Measurements from ENCODE around the gene CTBP1.

Gene CTBP1

DNA sequence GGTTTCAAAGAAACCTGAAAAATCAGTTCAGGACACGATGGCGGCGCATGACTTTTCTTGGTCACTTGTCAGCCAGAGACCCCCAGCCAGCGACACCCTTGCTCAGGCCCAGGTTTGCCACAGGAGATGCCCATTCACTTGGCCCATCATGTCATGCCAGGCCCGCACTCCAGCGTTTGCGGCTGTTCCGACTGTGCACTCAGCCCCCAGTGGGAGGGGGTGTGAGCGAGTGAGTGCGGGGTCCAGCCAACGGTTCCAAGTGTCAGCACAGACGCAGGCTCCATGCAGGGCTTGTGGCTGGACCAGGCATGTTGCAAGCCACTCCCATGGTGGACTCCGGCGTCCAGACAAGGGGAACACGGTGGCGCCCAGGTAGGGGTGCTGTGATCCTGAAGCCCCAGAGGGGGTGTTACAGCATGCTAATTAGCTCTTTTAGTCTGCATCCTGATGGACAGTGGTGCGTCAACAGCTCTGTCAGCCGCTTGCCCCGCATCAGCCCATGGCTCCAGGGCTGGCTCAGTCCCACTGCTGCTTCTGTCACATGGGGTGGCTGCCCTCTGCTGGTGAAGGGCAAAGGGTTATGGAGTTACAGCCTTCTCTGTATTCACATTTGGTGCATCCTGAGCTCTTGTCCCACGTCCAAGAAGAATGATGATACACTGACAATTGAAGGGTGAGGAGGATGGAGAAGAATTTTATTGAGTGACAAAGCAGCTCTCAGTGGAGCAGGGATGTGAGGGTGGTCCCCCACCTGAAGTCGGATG lies 37.0 kb upstream of the CTBP1 start:
- Mint-ChIP-seq H3K9me3 (peaks cover 4% of the 10 kb centered on the region), H3K27me3 (ENCODE audit: low read depth) (peaks cover 4% of the 10 kb centered on the region), H3K36me3 (ENCODE audit: low read depth) (no peaks in the 10 kb centered on the region), H3K27ac (peak overlapping the region in 1 of 3 experiments; percentile 36), H3K4me3 (peak overlapping the region; percentile 24 to 37 (median 36)), H3K4me1 (peaks cover 11% of the 10 kb centered on the region)
- TF ChIP-seq, protein P1, sequence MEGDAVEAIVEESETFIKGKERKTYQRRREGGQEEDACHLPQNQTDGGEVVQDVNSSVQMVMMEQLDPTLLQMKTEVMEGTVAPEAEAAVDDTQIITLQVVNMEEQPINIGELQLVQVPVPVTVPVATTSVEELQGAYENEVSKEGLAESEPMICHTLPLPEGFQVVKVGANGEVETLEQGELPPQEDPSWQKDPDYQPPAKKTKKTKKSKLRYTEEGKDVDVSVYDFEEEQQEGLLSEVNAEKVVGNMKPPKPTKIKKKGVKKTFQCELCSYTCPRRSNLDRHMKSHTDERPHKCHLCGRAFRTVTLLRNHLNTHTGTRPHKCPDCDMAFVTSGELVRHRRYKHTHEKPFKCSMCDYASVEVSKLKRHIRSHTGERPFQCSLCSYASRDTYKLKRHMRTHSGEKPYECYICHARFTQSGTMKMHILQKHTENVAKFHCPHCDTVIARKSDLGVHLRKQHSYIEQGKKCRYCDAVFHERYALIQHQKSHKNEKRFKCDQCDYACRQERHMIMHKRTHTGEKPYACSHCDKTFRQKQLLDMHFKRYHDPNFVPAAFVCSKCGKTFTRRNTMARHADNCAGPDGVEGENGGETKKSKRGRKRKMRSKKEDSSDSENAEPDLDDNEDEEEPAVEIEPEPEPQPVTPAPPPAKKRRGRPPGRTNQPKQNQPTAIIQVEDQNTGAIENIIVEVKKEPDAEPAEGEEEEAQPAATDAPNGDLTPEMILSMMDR (IDR thresholded peaks at IDR 0.05; ENCODE audit: unreplicated experiment in 3 of 3) = no peak

DNA sequence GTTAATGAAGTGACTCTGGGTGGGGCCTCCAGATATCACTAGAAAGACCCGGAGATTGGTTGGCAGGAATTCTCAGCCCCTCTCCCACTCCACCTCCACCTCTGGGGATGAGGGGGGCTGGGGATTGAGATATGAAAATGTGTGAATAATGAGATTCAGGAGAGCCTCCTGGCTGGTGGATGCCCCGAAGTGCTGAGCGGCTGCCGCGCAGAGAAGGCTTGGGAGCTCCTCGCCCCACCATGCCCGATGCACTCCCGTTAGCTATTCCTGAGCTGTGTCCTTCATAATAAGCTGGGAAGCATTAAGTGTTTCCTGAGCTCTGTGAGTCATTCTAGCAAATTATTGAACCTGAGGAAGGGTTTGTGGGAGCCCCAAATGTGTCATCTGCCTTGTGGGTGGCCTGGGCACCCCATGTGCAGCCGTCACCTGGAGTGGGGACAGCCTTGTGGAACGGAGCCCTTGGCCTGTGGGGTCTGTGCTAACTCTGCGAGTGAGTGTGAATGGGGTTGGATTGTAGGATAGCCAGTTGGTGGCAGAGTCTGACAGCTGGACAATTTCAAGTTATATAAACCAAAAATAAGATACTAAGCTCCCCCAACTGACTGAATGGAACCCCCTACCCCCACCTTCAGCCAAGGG lies 36.3 kb upstream of the CTBP1 start:
- peaks cover 4% of the 10 kb centered on the region for H3K9me3 Mint-ChIP-seq

DNA sequence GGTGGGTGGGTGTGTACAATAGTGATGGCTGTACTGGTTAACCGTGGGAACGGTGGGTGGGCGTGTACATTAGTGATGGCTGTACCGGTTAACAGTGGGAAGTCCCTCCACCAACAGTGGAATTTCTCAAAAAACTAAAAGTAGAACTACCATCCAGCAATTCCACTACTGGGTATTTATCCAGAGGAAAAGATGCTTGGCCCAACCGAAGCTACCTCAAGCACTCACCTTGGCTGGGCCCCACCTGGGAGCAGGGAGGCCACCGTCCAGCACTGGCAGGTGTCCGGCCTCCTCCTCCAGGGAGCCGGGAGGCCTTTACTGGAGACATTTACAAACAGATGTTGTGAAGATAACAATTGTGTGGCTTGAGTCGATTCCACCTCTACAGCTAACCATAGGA lies 34.8 kb upstream of the CTBP1 start:
- Mint-ChIP-seq H3K9me3 (peaks cover 7% of the 10 kb centered on the region), H3K27ac (no peak overlapping the region), H3K36me3 (ENCODE audit: low read depth) (peaks cover 5% of the 10 kb centered on the region), H3K4me3 (no peak overlapping the region), H3K4me1 (peaks cover 4% of the 10 kb centered on the region), H3K27me3 (ENCODE audit: low read depth) (peaks cover 4% of the 10 kb centered on the region)
- TF ChIP-seq, protein P1 (IDR thresholded peaks at IDR 0.05; ENCODE audit: unreplicated experiment in 3 of 3) = no peak

More for the DNA sequence above, 36.3 kb upstream of the CTBP1 start:
- Mint-ChIP-seq H3K4me1 (peaks cover 7% of the 10 kb centered on the region), H3K27me3 (ENCODE audit: low read depth) (peaks cover 4% of the 10 kb centered on the region), H3K27ac (no peak overlapping the region), H3K36me3 (ENCODE audit: low read depth) (no peaks in the 10 kb centered on the region), H3K4me3 (no peak overlapping the region)
- TF ChIP-seq, protein P1 (IDR thresholded peaks at IDR 0.05; ENCODE audit: unreplicated experiment in 3 of 3) = no peak

DNA sequence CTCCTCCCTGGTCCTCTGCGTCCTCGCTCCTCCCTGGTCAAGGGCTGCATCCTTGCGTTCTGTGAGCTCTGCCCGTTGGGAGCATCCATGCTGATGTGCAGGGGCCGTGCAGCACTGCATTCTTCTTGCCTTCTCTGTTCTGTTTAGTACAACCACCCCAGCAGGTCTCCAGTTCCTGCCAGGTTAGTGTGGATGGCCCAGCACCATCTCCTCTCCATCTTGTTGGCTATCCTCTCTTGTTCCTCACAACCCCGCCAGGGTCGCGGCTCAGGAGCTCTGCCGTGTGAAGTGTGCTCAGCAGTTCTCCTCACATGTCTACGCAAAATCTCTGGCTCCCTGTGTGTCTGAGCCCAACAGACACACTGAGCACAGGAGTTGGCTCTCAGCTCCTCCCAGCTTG lies 30.3 kb upstream of the CTBP1 start:
- Mint-ChIP-seq H3K36me3 (ENCODE audit: low read depth) (peaks cover 5% of the 10 kb centered on the region), H3K9me3 (peaks cover 6% of the 10 kb centered on the region)

DNA sequence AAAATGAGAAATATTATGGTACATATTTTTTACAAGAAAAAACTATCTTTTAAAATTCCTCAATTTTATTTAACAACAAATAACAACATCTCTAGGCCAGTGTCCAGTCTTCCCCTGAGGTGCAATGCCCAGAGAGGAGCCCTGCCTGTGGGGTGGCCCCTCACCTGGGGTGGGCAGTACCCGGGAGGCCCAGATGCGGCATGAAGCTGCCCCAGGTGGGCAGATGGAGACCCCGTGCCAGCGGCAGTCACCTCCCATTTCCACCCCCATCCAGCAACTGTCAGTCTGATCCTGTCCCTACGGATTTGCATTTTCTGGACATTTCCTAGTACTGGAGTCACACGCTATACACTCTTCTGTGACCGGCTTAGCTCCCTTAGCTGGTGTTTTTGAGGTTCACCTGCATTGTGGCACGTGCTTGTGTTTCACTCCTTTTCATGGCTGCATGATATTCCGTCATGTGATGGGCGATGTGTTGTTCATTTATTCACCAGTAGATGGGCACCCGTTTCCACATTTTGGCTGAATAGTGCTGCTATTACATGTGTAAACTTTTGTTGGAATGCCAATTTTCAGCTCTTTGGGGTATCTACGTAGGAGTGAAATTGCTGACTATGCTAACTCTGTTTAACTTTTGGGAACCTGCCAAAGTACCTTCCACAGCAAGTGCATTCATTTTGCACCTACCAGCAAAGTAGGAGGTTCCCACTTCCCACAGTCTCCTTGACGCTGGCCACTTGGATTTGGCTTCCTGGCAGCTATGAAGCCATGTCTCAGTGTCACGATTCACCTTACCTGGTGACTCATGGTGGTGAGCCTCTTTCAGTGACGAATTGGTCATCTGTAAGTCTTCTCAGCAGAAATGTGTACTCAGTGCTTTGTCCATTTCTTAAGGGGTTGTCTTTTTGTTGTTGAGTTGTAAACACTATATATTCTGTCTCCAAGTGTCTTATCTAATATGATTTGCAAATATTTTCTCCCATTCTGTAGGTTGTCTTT lies 29.0 kb upstream of the CTBP1 start:
- H3K27me3 Mint-ChIP-seq (ENCODE audit: low read depth) = peaks cover 4% of the 10 kb centered on the region
- H3K4me1 Mint-ChIP-seq = no peaks in the 10 kb centered on the region
- H3K9me3 Mint-ChIP-seq = peaks cover 6% of the 10 kb centered on the region
- no peak overlapping the region for H3K27ac Mint-ChIP-seq
- H3K4me3 Mint-ChIP-seq = no peak overlapping the region
- TF ChIP-seq, protein P1 (IDR thresholded peaks at IDR 0.05; ENCODE audit: unreplicated experiment in 3 of 3) = no peak
- peaks cover 5% of the 10 kb centered on the region for H3K36me3 Mint-ChIP-seq (ENCODE audit: low read depth)

More for the DNA sequence above, 30.3 kb upstream of the CTBP1 start:
- peaks cover 4% of the 10 kb centered on the region for H3K27me3 Mint-ChIP-seq (ENCODE audit: low read depth)
- no peak overlapping the region for H3K4me3 Mint-ChIP-seq
- TF ChIP-seq, protein P1 (IDR thresholded peaks at IDR 0.05; ENCODE audit: unreplicated experiment in 3 of 3) = no peak
- no peak overlapping the region for H3K27ac Mint-ChIP-seq
- H3K4me1 Mint-ChIP-seq = no peaks in the 10 kb centered on the region
